Measurements from ENCODE around the gene GRID2.
A peak's percentile ranks its signal among the peaks of the same experiment; 100 is the strongest.

- peak; percentile 50 to 61 (median 55) for TF ChIP-seq CTCF (IDR thresholded peaks at IDR 0.05)
- no peak for TF ChIP-seq POLR2A (IDR thresholded peaks at IDR 0.05)
These were observed 895.7 kb downstream of the GRID2 start for GRCh38 chr4:93199492-93199891.
